Measurements from ENCODE around the gene KCTD18.

Gene KCTD18

DNA sequence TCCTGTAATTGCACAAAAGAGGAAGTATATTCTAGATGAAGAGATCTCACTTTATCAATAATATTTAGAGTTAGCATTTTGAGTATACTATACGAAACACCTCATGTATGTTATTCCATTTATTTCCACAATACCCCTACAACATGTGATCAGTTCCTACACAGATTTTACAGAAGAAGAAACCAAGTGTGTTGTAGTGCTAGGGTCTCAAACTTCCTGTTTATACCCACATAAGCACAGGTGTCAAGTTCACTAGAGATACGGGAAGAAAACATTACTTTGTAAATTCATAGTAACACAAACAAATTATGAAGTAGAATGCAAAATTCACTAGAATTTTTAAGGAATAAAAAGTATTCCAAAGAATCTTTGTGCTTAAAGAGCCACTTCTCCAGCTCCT, 46.4 kb downstream of the KCTD18 start:
- TF ChIP-seq, protein P1, sequence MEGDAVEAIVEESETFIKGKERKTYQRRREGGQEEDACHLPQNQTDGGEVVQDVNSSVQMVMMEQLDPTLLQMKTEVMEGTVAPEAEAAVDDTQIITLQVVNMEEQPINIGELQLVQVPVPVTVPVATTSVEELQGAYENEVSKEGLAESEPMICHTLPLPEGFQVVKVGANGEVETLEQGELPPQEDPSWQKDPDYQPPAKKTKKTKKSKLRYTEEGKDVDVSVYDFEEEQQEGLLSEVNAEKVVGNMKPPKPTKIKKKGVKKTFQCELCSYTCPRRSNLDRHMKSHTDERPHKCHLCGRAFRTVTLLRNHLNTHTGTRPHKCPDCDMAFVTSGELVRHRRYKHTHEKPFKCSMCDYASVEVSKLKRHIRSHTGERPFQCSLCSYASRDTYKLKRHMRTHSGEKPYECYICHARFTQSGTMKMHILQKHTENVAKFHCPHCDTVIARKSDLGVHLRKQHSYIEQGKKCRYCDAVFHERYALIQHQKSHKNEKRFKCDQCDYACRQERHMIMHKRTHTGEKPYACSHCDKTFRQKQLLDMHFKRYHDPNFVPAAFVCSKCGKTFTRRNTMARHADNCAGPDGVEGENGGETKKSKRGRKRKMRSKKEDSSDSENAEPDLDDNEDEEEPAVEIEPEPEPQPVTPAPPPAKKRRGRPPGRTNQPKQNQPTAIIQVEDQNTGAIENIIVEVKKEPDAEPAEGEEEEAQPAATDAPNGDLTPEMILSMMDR (conservative IDR thresholded peaks at IDR 0.05; ENCODE audit: control insufficient read depth, insufficient read depth, low read depth, low read length), result no peak
- no peak overlapping the region for H3K4me3 ChIP-seq (ENCODE audit: control insufficient read depth, low read depth, low read length)
- no peak for DNase-seq (ENCODE audit: low read depth)

- no peak overlapping the region for H3K4me3 ChIP-seq (ENCODE audit: control insufficient read depth, low read depth, low read length)
- no peak for DNase-seq (ENCODE audit: low read depth)
- TF ChIP-seq, protein P1 (conservative IDR thresholded peaks at IDR 0.05; ENCODE audit: control insufficient read depth, insufficient read depth, low read depth, low read length), result no peak
Measured at GRCh38 chr2:200461846-200462710, 47.8 kb downstream of the KCTD18 start.

DNA sequence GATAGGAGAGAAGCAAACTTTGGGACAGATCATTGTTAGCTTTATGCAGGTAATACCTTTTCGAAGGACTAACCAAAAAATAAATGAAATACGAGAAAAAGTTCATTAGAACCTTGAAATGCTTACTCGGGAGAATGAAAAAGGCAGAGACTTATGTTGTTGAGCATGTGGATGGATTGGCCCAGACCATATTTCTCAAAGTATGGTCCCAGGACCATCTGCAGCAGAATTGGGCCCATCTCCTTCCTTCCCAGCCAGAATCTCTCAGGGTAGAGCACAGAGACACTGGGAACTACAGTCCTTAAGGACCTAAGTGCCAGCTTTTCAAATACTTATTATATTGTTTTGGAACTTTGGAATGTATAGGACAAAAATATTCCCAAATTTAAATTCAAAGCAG, 50.8 kb downstream of the KCTD18 start:
- TF ChIP-seq, protein P1 (conservative IDR thresholded peaks at IDR 0.05; ENCODE audit: control insufficient read depth, insufficient read depth, low read depth, low read length), result no peak
- no peak for DNase-seq (ENCODE audit: low read depth)

DNA sequence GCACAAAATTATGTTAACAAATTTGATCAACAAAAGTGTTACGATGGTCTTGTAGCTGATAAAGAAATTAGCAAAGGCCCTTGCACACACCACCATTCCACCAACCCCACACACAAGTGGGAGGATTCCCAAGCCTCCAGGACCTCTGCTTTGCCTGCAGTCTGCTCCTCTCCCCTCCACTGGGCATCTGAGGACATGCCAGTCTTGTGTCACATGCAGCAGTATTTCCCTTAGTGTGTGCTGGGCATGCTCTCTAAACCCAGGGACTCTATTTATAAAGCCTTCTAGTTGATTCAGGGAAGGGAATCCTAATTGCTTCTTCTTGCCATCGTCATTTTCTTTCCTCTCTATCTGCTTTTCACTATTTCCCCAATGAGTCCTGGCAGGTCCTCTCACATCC, 53.3 kb downstream of the KCTD18 start:
- TF ChIP-seq, protein P1 (conservative IDR thresholded peaks at IDR 0.05; ENCODE audit: control insufficient read depth, insufficient read depth, low read depth, low read length), result no peak
- DNase-seq (ENCODE audit: low read depth), result no peak
- H3K4me3 ChIP-seq (ENCODE audit: control insufficient read depth, low read depth, low read length), result no peak overlapping the region

More for the DNA sequence above, 50.8 kb downstream of the KCTD18 start:
- no peak overlapping the region for H3K4me3 ChIP-seq (ENCODE audit: control insufficient read depth, low read depth, low read length)

- DNase-seq (ENCODE audit: low read depth), result no peak
- H3K4me3 ChIP-seq (ENCODE audit: control insufficient read depth, low read depth, low read length), result no peak overlapping the region
- TF ChIP-seq, protein P1 (conservative IDR thresholded peaks at IDR 0.05; ENCODE audit: control insufficient read depth, insufficient read depth, low read depth, low read length), result no peak
Measured at GRCh38 chr2:200455958-200456421, 53.9 kb downstream of the KCTD18 start.

DNA sequence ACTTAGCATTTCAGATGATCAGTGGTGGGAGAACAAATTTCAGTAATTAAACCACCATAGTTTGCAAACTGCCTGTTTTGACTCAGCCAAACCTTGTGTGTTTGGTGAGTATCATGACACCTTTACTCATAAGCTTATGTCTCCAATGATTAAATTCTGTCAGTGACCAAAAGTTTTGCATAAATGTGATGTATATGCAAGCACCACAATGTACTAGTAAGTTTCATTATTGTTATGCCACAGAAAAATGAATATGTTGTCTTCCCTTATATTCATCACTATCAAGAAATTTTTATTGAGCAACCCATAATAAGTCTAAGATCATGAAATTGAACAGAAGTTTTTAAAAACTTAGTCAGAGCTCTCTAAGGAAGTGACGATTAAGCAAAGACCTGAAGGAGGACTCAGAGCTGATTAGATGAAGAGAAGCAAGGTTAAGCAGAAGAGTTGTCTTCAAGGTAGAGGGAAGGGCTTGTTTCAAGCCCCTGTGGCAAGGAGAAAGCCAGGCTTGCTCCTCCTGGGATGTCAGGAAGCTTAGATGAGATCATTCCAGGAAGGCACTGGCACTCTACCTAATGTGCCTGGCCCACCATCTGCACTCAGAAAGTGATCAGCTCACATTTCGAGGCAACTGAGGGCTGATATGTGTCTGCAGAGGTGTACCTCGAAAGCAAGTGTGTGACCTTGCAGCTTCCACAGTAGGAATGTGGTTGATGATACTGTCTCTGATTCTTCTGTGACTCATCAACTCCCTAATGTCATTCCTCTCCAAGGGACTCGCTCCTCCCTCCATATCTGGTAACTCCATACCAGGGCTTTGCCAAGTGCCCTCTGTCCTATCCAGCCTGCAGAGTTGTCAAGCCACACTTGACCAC, 54.7 kb downstream of the KCTD18 start:
- TF ChIP-seq, protein P1 (conservative IDR thresholded peaks at IDR 0.05; ENCODE audit: control insufficient read depth, insufficient read depth, low read depth, low read length), result no peak
- peak; percentile 72 for DNase-seq (ENCODE audit: low read depth)

More for the DNA sequence above, 54.7 kb downstream of the KCTD18 start:
- no peak overlapping the region for H3K4me3 ChIP-seq (ENCODE audit: control insufficient read depth, low read depth, low read length)

All from fibroblast of mammary gland (primary cell).